KOPT-K1 (cell line): ENCODE results near the gene MME.
"Not testable (repeated sequence)": the region's sequence is repeated elsewhere in the genome, so short reads cannot be mapped to it uniquely, and the experiment has no call there.

ENCODE experiments used
- H3K27ac ChIP-seq: fragments of 200-600 bp; sonication (generic); 2 replicates; pipeline ENCODE4 v1.5.1; 2016; ENCODE audit warnings: antibody characterized with exemption, mild to moderate bottlenecking, low read depth, low read length; ENCODE audit not compliant: poor library complexity, severe bottlenecking
- H3K36me3 ChIP-seq: fragments of 200-600 bp; sonication (generic); 2 replicates; pipeline ENCODE4 v1.5.1; 2017; ENCODE audit warnings: antibody characterized with exemption, mild to moderate bottlenecking, low read length, moderate library complexity; ENCODE audit not compliant: insufficient read depth
- H3K9me3 ChIP-seq: fragments of 200-600 bp; sonication (generic); 2 replicates; pipeline ENCODE4 v1.5.1; 2017; ENCODE audit warnings: antibody characterized with exemption, low read length, mild to moderate bottlenecking; ENCODE audit not compliant: insufficient read depth, poor library complexity, severe bottlenecking

Gene MME

GRCh38 chr3:155102329-155102728, 22.2 kb downstream of the MME start:
- no peaks in the 10 kb centered on the region for H3K9me3 ChIP-seq
- H3K36me3 ChIP-seq = no peaks in the 10 kb centered on the region
- no peak overlapping the region for H3K27ac ChIP-seq

- Histone ChIP-seq H3K27ac (no peak overlapping the region), H3K9me3 (no peaks in the 10 kb centered on the region), H3K36me3 (no peaks in the 10 kb centered on the region)
These were observed 23.6 kb downstream of the MME start for GRCh38 chr3:155103686-155104085.

- Histone ChIP-seq H3K9me3 (no peaks in the 10 kb centered on the region), H3K27ac (no peak overlapping the region), H3K36me3 (no peaks in the 10 kb centered on the region)
These were observed 26.0 kb downstream of the MME start for GRCh38 chr3:155106119-155106518.

GRCh38 chr3:155110022-155110421, 29.9 kb downstream of the MME start:
- Histone ChIP-seq H3K9me3 (no peaks in the 10 kb centered on the region), H3K27ac (peak overlapping the region; percentile 64), H3K36me3 (no peaks in the 10 kb centered on the region)

GRCh38 chr3:155110996-155111901, 31.1 kb downstream of the MME start:
- Histone ChIP-seq H3K36me3 (no peaks in the 10 kb centered on the region), H3K27ac (peak overlapping the region; percentile 64)

DNA sequence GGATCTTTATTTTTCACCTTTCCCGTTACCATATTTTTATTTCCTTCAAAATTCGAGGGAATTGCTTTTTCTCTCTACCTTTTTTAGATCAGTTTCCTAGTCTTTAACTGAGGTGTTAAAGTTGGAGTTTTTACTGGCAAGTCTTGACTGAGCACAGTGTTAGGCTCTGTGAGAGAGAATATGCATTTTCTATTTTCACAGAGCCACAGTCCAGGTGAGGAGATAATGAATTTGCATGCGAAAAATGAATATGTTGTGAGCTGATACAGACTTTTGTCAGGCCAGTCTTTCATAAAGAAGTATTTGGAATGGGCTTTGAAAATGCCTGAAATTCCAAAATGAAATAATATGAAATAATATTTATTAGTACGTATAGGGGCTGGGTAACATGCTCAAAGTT, 31.9 kb downstream of the MME start:
- Histone ChIP-seq H3K36me3 (no peaks in the 10 kb centered on the region), H3K9me3 (no peaks in the 10 kb centered on the region), H3K27ac (peak overlapping the region; percentile 64)

More at GRCh38 chr3:155110996-155111901, 31.1 kb downstream of the MME start:
- H3K9me3 ChIP-seq = no peaks in the 10 kb centered on the region

GRCh38 chr3:155112661-155113389, 32.7 kb downstream of the MME start:
- no peaks in the 10 kb centered on the region for H3K9me3 ChIP-seq
- H3K27ac ChIP-seq = peak overlapping the region; percentile 64
- no peaks in the 10 kb centered on the region for H3K36me3 ChIP-seq

DNA sequence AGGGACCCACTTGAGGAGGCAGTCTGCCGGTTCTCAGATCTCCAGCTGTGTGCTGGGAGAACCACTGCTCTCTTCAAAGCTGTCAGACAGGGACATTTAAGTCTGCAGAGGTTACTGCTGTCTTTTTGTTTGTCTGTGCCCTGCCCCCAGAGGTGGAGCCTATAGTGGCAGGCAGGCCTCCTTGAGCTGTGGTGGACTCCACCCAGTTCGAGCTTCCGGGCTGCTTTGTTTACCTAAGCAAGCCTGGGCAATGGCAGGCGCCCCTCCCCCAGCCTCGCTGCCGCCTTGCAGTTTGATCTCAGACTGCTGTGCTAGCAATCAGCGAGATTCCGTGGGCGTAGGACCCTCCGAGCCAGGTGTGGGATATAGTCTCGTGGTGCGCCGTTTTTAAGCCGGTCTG, 44.6 kb downstream of the MME start:
- H3K9me3 ChIP-seq, H3K27ac ChIP-seq, H3K36me3 ChIP-seq: not testable (repeated sequence)

- no peaks in the 10 kb centered on the region for H3K36me3 ChIP-seq
- no peak overlapping the region for H3K27ac ChIP-seq
These were observed 49.3 kb downstream of the MME start for GRCh38 chr3:155129396-155129795.

DNA sequence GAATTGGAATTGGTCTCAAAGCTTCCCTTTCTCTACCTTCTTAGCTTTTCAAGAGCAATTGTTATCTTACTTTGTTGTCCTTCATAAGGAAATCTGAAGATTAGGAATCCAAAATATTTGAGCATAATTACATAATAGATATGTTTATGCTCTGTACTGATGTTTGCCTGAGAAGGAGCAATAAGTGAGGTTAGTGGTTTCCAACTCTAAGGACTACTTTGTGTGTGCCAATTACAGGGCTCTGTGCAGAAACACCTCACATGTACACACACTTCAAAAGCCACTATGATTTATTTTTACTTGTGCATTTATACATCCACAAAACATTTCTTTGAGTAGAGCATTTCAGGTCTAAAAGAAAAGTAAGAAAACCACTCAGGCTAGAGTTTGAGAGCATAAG, 49.9 kb downstream of the MME start:
- no peak overlapping the region for H3K27ac ChIP-seq
- no peaks in the 10 kb centered on the region for H3K36me3 ChIP-seq
- no peaks in the 10 kb centered on the region for H3K9me3 ChIP-seq

More at GRCh38 chr3:155129396-155129795, 49.3 kb downstream of the MME start:
- H3K9me3 ChIP-seq = no peaks in the 10 kb centered on the region

GRCh38 chr3:155131104-155131503, 51.0 kb downstream of the MME start:
- H3K9me3 ChIP-seq = no peaks in the 10 kb centered on the region
- no peak overlapping the region for H3K27ac ChIP-seq
- no peaks in the 10 kb centered on the region for H3K36me3 ChIP-seq

DNA sequence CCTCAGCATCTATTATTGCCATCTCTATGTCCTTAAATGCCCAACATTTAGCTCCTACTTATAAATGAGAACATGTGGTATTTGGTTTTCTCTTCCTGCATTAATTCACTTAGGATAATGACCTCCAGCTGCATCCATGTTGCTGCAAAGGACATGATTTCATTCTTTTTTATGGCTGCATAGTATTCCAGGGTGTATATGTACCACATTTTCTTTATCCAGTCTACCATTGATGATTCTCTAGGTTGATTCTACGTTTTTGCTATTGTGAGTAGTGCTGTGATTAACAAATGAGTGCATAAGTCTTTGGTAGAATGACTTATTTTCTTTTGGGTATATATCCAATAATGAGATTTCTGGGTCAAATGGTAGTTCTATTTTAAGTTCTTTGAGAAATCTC, 54.2 kb downstream of the MME start:
- H3K36me3 ChIP-seq, H3K9me3 ChIP-seq, H3K27ac ChIP-seq: not testable (repeated sequence)

GRCh38 chr3:155135003-155135402, 54.9 kb downstream of the MME start:
- no peak overlapping the region for H3K27ac ChIP-seq
- no peaks in the 10 kb centered on the region for H3K9me3 ChIP-seq
- no peaks in the 10 kb centered on the region for H3K36me3 ChIP-seq

DNA sequence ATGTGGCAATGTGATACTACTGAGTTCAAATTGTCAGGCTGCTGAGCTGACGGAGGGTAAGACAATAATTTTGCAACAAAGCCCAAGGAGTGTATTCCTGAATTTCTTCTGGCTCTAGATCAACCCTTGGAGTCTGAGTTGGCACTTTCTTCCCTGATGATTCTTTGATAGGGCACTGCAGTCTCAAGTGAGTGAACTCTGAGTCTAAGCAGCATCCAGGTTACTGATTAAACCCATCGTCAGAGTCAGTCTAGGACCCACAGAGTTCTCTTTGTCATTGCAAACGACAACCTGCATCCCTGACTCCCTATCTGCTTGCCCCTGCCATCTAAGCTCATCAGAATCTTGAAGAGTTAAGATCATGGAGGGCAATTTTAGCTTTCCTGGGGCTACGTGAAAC, 58.6 kb downstream of the MME start:
- no peak overlapping the region for H3K27ac ChIP-seq
- no peaks in the 10 kb centered on the region for H3K9me3 ChIP-seq
- H3K36me3 ChIP-seq = no peaks in the 10 kb centered on the region

- Histone ChIP-seq H3K36me3 (no peaks in the 10 kb centered on the region), H3K27ac (no peak overlapping the region), H3K9me3 (no peaks in the 10 kb centered on the region)
These were observed 67.5 kb downstream of the MME start for GRCh38 chr3:155147588-155147987.
